ENCODE measurements around the gene COBLL1. TPM values are rescaled to one million over a fixed set of nuclear protein-coding genes. Genes with fewer than 3 reads are reported as not detected.
"Not testable (repeated sequence)": the region's sequence is repeated elsewhere in the genome, so short reads cannot be mapped to it uniquely, and the experiment has no call there.

COBLL1 gene
- total RNA-seq, 1 donor from 2014 or later: 222 TPM

DNA sequence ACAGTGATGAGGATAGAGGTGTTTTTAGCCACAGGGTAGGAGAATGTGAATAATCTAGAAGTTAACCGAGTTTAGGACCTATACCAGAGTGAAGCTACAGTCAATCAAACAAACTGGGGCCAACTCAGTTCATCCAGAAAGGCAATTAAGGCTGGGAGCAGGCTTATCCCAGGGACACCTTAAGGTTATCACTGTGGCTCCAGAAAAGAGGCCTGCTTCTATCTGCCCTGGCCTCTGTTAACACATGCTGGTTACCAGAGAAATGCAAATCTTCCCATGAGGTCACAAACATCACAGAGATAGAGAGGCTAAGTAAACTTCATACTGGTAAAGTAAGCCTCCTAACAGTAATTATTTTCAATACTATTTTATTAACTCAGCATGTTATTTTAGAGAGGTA is 127.2 kb downstream of the COBLL1 start:
- Mint-ChIP-seq H3K27ac (no peak overlapping the region), H3K4me1 (no peaks in the 10 kb centered on the region), H3K4me3 (no peak overlapping the region), H3K36me3 (ENCODE audit: low read depth) (peaks cover 53% of the 10 kb centered on the region), H3K9me3 (no peaks in the 10 kb centered on the region), H3K27me3 (no peaks in the 10 kb centered on the region)
- ATAC-seq (ENCODE audit: low read depth): no peak
- DNase-seq: no peak
- POLR2A ChIA-PET: interaction anchor here (0.7 kb wide), 1 partner anchor 24 kb away, joined by 8 read pairs; no protein-coding TSS in a partner anchor
- CTCF ChIA-PET: no interaction called here
- TF ChIP-seq, protein P1, sequence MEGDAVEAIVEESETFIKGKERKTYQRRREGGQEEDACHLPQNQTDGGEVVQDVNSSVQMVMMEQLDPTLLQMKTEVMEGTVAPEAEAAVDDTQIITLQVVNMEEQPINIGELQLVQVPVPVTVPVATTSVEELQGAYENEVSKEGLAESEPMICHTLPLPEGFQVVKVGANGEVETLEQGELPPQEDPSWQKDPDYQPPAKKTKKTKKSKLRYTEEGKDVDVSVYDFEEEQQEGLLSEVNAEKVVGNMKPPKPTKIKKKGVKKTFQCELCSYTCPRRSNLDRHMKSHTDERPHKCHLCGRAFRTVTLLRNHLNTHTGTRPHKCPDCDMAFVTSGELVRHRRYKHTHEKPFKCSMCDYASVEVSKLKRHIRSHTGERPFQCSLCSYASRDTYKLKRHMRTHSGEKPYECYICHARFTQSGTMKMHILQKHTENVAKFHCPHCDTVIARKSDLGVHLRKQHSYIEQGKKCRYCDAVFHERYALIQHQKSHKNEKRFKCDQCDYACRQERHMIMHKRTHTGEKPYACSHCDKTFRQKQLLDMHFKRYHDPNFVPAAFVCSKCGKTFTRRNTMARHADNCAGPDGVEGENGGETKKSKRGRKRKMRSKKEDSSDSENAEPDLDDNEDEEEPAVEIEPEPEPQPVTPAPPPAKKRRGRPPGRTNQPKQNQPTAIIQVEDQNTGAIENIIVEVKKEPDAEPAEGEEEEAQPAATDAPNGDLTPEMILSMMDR (IDR thresholded peaks at IDR 0.05): no peak
- intact Hi-C loops (cut with micrococcal nuclease): no loop called here

- ChIA-PET POLR2A (no interaction called here), CTCF (no interaction called here)
- H3K4me3 Mint-ChIP-seq: no peak overlapping the region
- H3K4me1 Mint-ChIP-seq: no peaks in the 10 kb centered on the region
- intact Hi-C loops (cut with micrococcal nuclease): loop anchor here (2.0 kb wide), 1 partner anchor 15 kb away; no protein-coding TSS in a partner anchor
- no peaks in the 10 kb centered on the region for H3K9me3 Mint-ChIP-seq
- H3K27me3 Mint-ChIP-seq: no peaks in the 10 kb centered on the region
- peaks cover 41% of the 10 kb centered on the region for H3K36me3 Mint-ChIP-seq (ENCODE audit: low read depth)
- TF ChIP-seq, protein P1 (IDR thresholded peaks at IDR 0.05): no peak
- H3K27ac Mint-ChIP-seq: no peak overlapping the region
- DNase-seq: no peak
- ATAC-seq (ENCODE audit: low read depth): no peak
Measured at GRCh38 chr2:164711766-164712138, 129.9 kb downstream of the COBLL1 start.

- Mint-ChIP-seq H3K36me3 (ENCODE audit: low read depth) (peaks cover 42% of the 10 kb centered on the region), H3K9me3 (no peaks in the 10 kb centered on the region), H3K4me1 (no peaks in the 10 kb centered on the region), H3K27ac (no peak overlapping the region), H3K27me3 (no peaks in the 10 kb centered on the region), H3K4me3 (no peak overlapping the region)
- ChIA-PET POLR2A (no interaction called here), CTCF (no interaction called here)
- TF ChIP-seq, protein P1 (IDR thresholded peaks at IDR 0.05): no peak
- no peak for DNase-seq
- no peak for ATAC-seq (ENCODE audit: low read depth)
- intact Hi-C loops (cut with micrococcal nuclease): no loop called here
Measured at GRCh38 chr2:164710837-164711765, 130.5 kb downstream of the COBLL1 start.

DNA sequence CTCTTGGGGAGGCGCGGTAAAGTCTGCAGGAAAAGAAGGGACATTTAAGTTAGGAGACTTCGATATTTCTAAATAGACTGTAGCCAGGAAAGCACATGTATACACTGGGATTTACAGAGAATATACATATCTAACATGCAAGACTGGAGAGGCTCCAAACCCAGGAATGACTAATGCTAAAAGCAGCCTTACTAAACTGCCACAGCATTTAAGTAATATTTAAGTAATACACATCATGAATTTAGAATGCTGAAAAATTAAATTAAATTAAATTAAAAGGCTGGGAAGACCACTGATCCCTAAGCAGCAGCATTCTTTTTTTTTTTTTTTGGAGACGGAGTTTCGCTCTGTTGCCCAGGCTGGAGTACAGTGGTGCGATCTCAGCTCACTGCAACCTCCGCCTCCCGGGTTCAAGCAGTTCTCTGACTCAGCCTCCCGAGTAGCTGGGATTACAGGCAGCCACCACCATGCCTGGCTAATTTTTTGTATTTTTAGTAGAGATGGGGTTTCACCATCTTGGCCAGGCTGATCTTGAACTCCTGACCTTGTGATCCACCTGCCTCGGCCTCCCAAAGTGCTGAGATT is 131.3 kb downstream of the COBLL1 start:
- intact Hi-C loops (cut with micrococcal nuclease); H3K27ac Mint-ChIP-seq; CTCF ChIA-PET; DNase-seq; H3K9me3 Mint-ChIP-seq; POLR2A ChIA-PET; ATAC-seq (ENCODE audit: low read depth); H3K4me3 Mint-ChIP-seq; H3K4me1 Mint-ChIP-seq; H3K27me3 Mint-ChIP-seq: not testable (repeated sequence)
- peaks cover 43% of the 10 kb centered on the region for H3K36me3 Mint-ChIP-seq (ENCODE audit: low read depth)

- no peaks in the 10 kb centered on the region for H3K9me3 Mint-ChIP-seq
- DNase-seq (no peak), ATAC-seq (ENCODE audit: low read depth) (no peak)
- peaks cover 47% of the 10 kb centered on the region for H3K36me3 Mint-ChIP-seq (ENCODE audit: low read depth)
- no peaks in the 10 kb centered on the region for H3K4me1 Mint-ChIP-seq
- H3K27ac Mint-ChIP-seq: no peak overlapping the region
- ChIA-PET POLR2A (no interaction called here), CTCF (no interaction called here)
- H3K4me3 Mint-ChIP-seq: no peak overlapping the region
- intact Hi-C loops (cut with micrococcal nuclease): no loop called here
- TF ChIP-seq, protein P1 (IDR thresholded peaks at IDR 0.05): no peak
- no peaks in the 10 kb centered on the region for H3K27me3 Mint-ChIP-seq
Measured at GRCh38 chr2:164706522-164706921, 135.1 kb downstream of the COBLL1 start.
